DND-41 (cell line): Measurements from ENCODE around the gene CAMSAP2.

Source experiments
- CTCF ChIP-seq: IDR thresholded peaks from 2 replicates; pipeline ENCODE4 v1.5.1; 2012; ENCODE audit warnings: borderline replicate concordance, low read length, moderate library complexity, mild to moderate bottlenecking; ENCODE audit not compliant: poor library complexity, severe bottlenecking; ENCODE audit errors: extremely low read depth
- EZH2 ChIP-seq: IDR thresholded peaks from 3 replicates; pipeline ENCODE4 v1.6.1; 2012; ENCODE audit warnings: borderline replicate concordance, low read depth, mild to moderate bottlenecking, moderate library complexity, low read length, inconsistent platforms; ENCODE audit not compliant: severe bottlenecking

- TF ChIP-seq EZH2 (no peak), CTCF (no peak)
These were observed 163.2 kb downstream of the CAMSAP2 start for GRCh38 chr1:200901796-200902444.
